SK-N-SH (cell line): Measurements from ENCODE around the gene TMSB10. TPM values are rescaled to one million over a fixed set of nuclear protein-coding genes. Genes with fewer than 3 reads are reported as not detected.

ENCODE experiments used
- CTCF ChIA-PET: fragments of 300-600, 350-600 bp; formaldehyde crosslinking; extraction: SDS; loops from one replicate; lab custom pipeline; 2021; lab: Yijun Ruan, JAX
- POLR2A ChIA-PET: fragments of 350-600 bp; sonication (Branson Sonifier 250); formaldehyde crosslinking; extraction: SDS; loops from one replicate; lab custom pipeline; 2020; ENCODE audit warnings: antibody characterized with exemption, inconsistent platforms; lab: Yijun Ruan, JAX
- DNase-seq: peaks from one replicate; pipeline ENCODE4 v3.0.0; 2012
- H2AFZ ChIP-seq: fragments of 200-600 bp; sonication (generic); 2 replicates; pipeline ENCODE4 v1.8.1; 2016; ENCODE audit warnings: antibody characterized with exemption, mild to moderate bottlenecking, low read depth
- H3F3A ChIP-seq: fragments of 200-600 bp; sonication (generic); replicated peaks from 2 replicates; pipeline ENCODE3; 2016; ENCODE audit warnings: antibody characterized with exemption, mild to moderate bottlenecking; ENCODE audit not compliant: insufficient read depth
- H3K27ac ChIP-seq, 2 experiments: fragments of 200-500 bp in 1 of 2; fragments of 200-600 bp in 1 of 2; sonication (Bioruptor generic) in 1 of 2; sonication (generic), shearing (Covaris generic) in 1 of 2; 2 replicates each; pipeline versions ENCODE4 v1.5.1 to v1.6.1; 2014 to 2016; ENCODE audit warnings: low read depth in 2 of 2, inconsistent platforms in 1 of 2, low read length in 1 of 2, mild to moderate bottlenecking in 1 of 2, mixed read lengths in 1 of 2
- H3K27me3 ChIP-seq: fragments of 200-600 bp; sonication (generic), shearing (Covaris generic); 2 replicates; pipeline ENCODE4 v1.6.1; 2016; ENCODE audit warnings: mixed run types; ENCODE audit not compliant: insufficient read depth
- H3K36me3 ChIP-seq, 2 experiments: fragments of 200-500 bp in 1 of 2; fragments of 200-600 bp in 1 of 2; sonication (Bioruptor generic) in 1 of 2; sonication (generic) in 1 of 2; replicated peaks in 1 of 2; 2 replicates each; pipeline versions ENCODE3 to v1.5.1; 2014 to 2016; ENCODE audit warnings: low read length in 1 of 2, mild to moderate bottlenecking in 1 of 2; ENCODE audit not compliant: insufficient read depth in 2 of 2, control insufficient read depth in 1 of 2
- H3K4me1 ChIP-seq, 2 experiments: fragments of 200-500 bp in 1 of 2; fragments of 200-600 bp in 1 of 2; sonication (Bioruptor generic) in 1 of 2; sonication (generic), shearing (Covaris generic) in 1 of 2; 2 replicates each; pipeline versions ENCODE4 v1.5.1 to v1.6.1; 2014 to 2016; ENCODE audit warnings: low read depth in 1 of 2, low read length in 1 of 2, mixed run types in 1 of 2; ENCODE audit not compliant: insufficient read depth in 2 of 2, control insufficient read depth in 1 of 2
- H3K4me2 ChIP-seq: fragments of 200-600 bp; sonication (generic), shearing (Covaris generic); 2 replicates; pipeline ENCODE4 v1.6.1; 2017; ENCODE audit warnings: mixed run types
- H3K4me3 ChIP-seq, 2 experiments: fragments of 200-500 bp in 1 of 2; fragments of 200-600 bp in 1 of 2; sonication (Bioruptor generic) in 1 of 2; sonication (generic), shearing (Covaris generic) in 1 of 2; 2 replicates each; pipeline versions ENCODE4 v1.5.1 to v1.8.1; 2014 to 2016; ENCODE audit warnings: low read depth in 2 of 2, inconsistent platforms in 1 of 2, low read length in 1 of 2, mild to moderate bottlenecking in 1 of 2, mixed read lengths in 1 of 2, moderate library complexity in 1 of 2
- H3K79me2 ChIP-seq: fragments of 200-600 bp; sonication (generic); 2 replicates; pipeline ENCODE4 v1.8.1; 2017; ENCODE audit warnings: mild to moderate bottlenecking; ENCODE audit not compliant: insufficient read depth
- H3K9ac ChIP-seq: fragments of 200-600 bp; sonication (generic); 2 replicates; pipeline ENCODE4 v1.6.1; 2017; ENCODE audit warnings: mixed run types
- H3K9me2 ChIP-seq: fragments of 200-600 bp; sonication (generic); 2 replicates; pipeline ENCODE4 v1.6.1; 2017; ENCODE audit warnings: mixed run types
- H3K9me3 ChIP-seq: fragments of 200-600 bp; sonication (generic); 2 replicates; pipeline ENCODE4 v1.6.1; 2017; ENCODE audit warnings: mixed run types, mild to moderate bottlenecking, moderate library complexity
- H4K20me1 ChIP-seq: fragments of 200-600 bp; sonication (generic); 2 replicates; pipeline ENCODE4 v1.6.1; 2017; ENCODE audit warnings: mild to moderate bottlenecking, mixed run types; ENCODE audit not compliant: insufficient read depth
- CHD2 ChIP-seq: fragments of 150-350 bp; IDR thresholded peaks from 2 replicates; pipeline ENCODE4 v1.6.1; 2018; ENCODE audit warnings: low read length; ENCODE audit not compliant: partially characterized antibody
- ELF1 ChIP-seq: IDR thresholded peaks from 2 replicates; pipeline ENCODE4 v1.4.0; 2012
- FOSL2 ChIP-seq: IDR thresholded peaks from 2 replicates; pipeline ENCODE4 v1.4.0; 2012; ENCODE audit warnings: low read depth, mild to moderate bottlenecking, moderate library complexity, borderline replicate concordance
- FOXM1 ChIP-seq: IDR thresholded peaks from 2 replicates; pipeline ENCODE4 v1.4.0; 2012; ENCODE audit warnings: low read depth, mild to moderate bottlenecking
- MEF2A ChIP-seq: IDR thresholded peaks from 2 replicates; pipeline ENCODE4 v1.4.0; 2012; ENCODE audit warnings: low read depth, borderline replicate concordance
- MXI1 ChIP-seq: IDR thresholded peaks from 2 replicates; pipeline ENCODE4 v1.6.1; 2012; ENCODE audit warnings: mild to moderate bottlenecking, low read depth, low read length, improper control_type of control experiment
- POLR2AphosphoS5 ChIP-seq: IDR thresholded peaks from 2 replicates; pipeline ENCODE4 v1.6.1; 2012; ENCODE audit warnings: low read depth, low read length
- RAD21 ChIP-seq: IDR thresholded peaks from 2 replicates; pipeline ENCODE4 v1.6.1; 2012; ENCODE audit warnings: mild to moderate bottlenecking, low read length
- RCOR1 ChIP-seq: fragments of 150-350 bp; IDR thresholded peaks from 2 replicates; pipeline ENCODE4 v1.6.1; 2017; ENCODE audit warnings: antibody characterized with exemption, low read length
- RFX5 ChIP-seq: IDR thresholded peaks from 2 replicates; pipeline ENCODE4 v1.6.1; 2012; ENCODE audit warnings: mild to moderate bottlenecking, improper control_type of control experiment, low read length
- SMC3 ChIP-seq: IDR thresholded peaks from 2 replicates; pipeline ENCODE4 v1.6.1; 2012; ENCODE audit warnings: low read depth, low read length, improper control_type of control experiment
- TAF1 ChIP-seq: IDR thresholded peaks from 2 replicates; pipeline ENCODE4 v1.6.1; 2012; ENCODE audit warnings: low read depth, mild to moderate bottlenecking, low read length, moderate library complexity, borderline replicate concordance
- TEAD4 ChIP-seq: IDR thresholded peaks from 2 replicates; pipeline ENCODE4 v1.4.0; 2012; ENCODE audit warnings: mild to moderate bottlenecking, borderline replicate concordance; ENCODE audit not compliant: insufficient read depth
- WGBS: methylation state at CpG from one replicate; pipeline ENCODE4 v1.1.6; 2017; ENCODE audit warnings: low lambda C conversion rate; 5-methylcytosine and 5-hydroxymethylcytosine counted together
- polyA plus RNA-seq, 3 experiments: library from polyadenylated mRNA; depleted of rRNA; stranded (reverse); fragments of >200 nt; gene quantifications; 2 replicates each; pipeline ENCODE4 v1.2.3, GENCODE V29; 2012
- TF ChIP-seq, protein P1 (sequence below): IDR thresholded peaks from 2 replicates; pipeline ENCODE4; 2012
- TF ChIP-seq, protein P2 (sequence below): IDR thresholded peaks from 2 replicates; pipeline ENCODE4 v1.4.0; 2012; ENCODE audit warnings: low read depth

The TMSB10 gene
- polyA plus RNA-seq, 1 of the 3 experiments (the other 2 are of a cell fraction): 7,920 TPM

GRCh38 chr2:84953535-84953934 is 48.1 kb downstream of the TMSB10 start:
- Histone ChIP-seq H3K4me3 (no peak overlapping the region), H3K27ac (no peak overlapping the region), H3K4me1 (peaks cover 5 to 8% of the 10 kb centered on the region in 2 experiments; a peak in 3 of 4 replicates), H3K9me3 (no peaks in the 10 kb centered on the region), H3K4me2 (no peak overlapping the region), H2AFZ (no peak overlapping the region), H3K9me2 (no peaks in the 10 kb centered on the region), H3F3A (peaks cover 10% of the 10 kb centered on the region), H3K36me3 (no peaks in the 10 kb centered on the region), H4K20me1 (no peaks in the 10 kb centered on the region), H3K9ac (no peak overlapping the region), H3K79me2 (no peaks in the 10 kb centered on the region; the same call in 1 of the 2 replicates), H3K27me3 (no peaks in the 10 kb centered on the region)
- no peak for DNase-seq
- POLR2A ChIA-PET: interaction anchor here (0.7 kb wide), 1 partner anchor 18 kb away, joined by 3 read pairs; no protein-coding TSS in a partner anchor
- 93% methylated on average over 3 of the region's 3 CpGs for WGBS
- CTCF ChIA-PET: interaction anchor here (2.1 kb wide), 1 partner anchor 28 kb away, joined by 7 read pairs; no protein-coding TSS in a partner anchor
- TF ChIP-seq, protein P1, sequence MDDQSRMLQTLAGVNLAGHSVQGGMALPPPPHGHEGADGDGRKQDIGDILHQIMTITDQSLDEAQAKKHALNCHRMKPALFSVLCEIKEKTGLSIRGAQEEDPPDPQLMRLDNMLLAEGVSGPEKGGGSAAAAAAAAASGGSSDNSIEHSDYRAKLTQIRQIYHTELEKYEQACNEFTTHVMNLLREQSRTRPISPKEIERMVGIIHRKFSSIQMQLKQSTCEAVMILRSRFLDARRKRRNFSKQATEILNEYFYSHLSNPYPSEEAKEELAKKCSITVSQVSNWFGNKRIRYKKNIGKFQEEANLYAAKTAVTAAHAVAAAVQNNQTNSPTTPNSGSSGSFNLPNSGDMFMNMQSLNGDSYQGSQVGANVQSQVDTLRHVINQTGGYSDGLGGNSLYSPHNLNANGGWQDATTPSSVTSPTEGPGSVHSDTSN: no peak
- no peak for TF ChIP-seq MXI1
- no peak for TF ChIP-seq TEAD4
- no peak for TF ChIP-seq MEF2A
- TF ChIP-seq, protein P2, sequence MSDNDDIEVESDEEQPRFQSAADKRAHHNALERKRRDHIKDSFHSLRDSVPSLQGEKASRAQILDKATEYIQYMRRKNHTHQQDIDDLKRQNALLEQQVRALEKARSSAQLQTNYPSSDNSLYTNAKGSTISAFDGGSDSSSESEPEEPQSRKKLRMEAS: no peak
- TF ChIP-seq SMC3: no peak
- TF ChIP-seq POLR2AphosphoS5: no peak
- no peak for TF ChIP-seq RFX5
- TF ChIP-seq TAF1: no peak
- no peak for TF ChIP-seq RCOR1
- TF ChIP-seq FOXM1: no peak
- TF ChIP-seq ELF1: no peak
- TF ChIP-seq CHD2: no peak
- TF ChIP-seq RAD21: no peak
- TF ChIP-seq FOSL2: no peak

DNA sequence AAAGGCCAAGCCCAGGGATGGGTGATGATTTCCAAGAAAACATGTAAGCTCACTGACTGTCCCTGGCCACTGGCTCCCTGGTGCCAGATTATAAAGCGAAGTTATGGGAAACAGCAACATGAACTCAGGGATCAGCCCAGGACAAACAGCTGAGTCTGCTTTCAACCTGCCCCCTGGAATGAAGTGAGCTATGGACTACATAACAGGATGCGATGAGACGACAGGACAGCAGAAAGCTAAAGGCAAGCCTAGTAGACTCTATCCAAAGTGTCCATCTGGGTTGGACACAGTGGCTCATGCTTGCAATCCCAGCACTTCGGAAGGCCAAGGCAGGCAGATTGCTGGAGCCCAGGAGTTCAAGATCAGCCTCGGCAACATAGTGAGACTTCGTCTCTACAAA is 48.9 kb downstream of the TMSB10 start:
- no peaks in the 10 kb centered on the region for H4K20me1 ChIP-seq
- POLR2A ChIA-PET: interaction anchor here (0.7 kb wide), 1 partner anchor 17 kb away, joined by 3 read pairs; no protein-coding TSS in a partner anchor
- H3K9me3 ChIP-seq: no peaks in the 10 kb centered on the region
- no peak for DNase-seq
- H3F3A ChIP-seq: peaks cover 17% of the 10 kb centered on the region
- no peaks in the 10 kb centered on the region; the same call in 1 of the 2 replicates for H3K79me2 ChIP-seq
- H3K4me1 ChIP-seq: peaks cover 5 to 16% of the 10 kb centered on the region in 2 experiments; a peak in 3 of 4 replicates
- H3K4me3 ChIP-seq: no peak overlapping the region
- no peaks in the 10 kb centered on the region for H3K27me3 ChIP-seq
- no peak for TF ChIP-seq MEF2A
- H3K9ac ChIP-seq: no peak overlapping the region
- 96% methylated on average over 6 of the region's 6 CpGs for WGBS
- no peak overlapping the region for H3K27ac ChIP-seq
- no peaks in the 10 kb centered on the region for H3K9me2 ChIP-seq
- no peak overlapping the region for H3K4me2 ChIP-seq
- H2AFZ ChIP-seq: no peak overlapping the region
- CTCF ChIA-PET: interaction anchor here (2.1 kb wide), 1 partner anchor 29 kb away, joined by 7 read pairs; no protein-coding TSS in a partner anchor
- no peaks in the 10 kb centered on the region for H3K36me3 ChIP-seq

Other genes with a start within 250 kb of the TMSB10 start
- gene TRABD2A, start 24.6 kb upstream of the TMSB10 start, polyA plus RNA-seq (2012; rRNA removed): 3.0 and 3.8 TPM in 2 replicates
- 37.0 and 51.2 TPM in 2 replicates for gene KCMF1, start 65.5 kb downstream of the TMSB10 start, polyA plus RNA-seq (2012; rRNA removed)
- gene TCF7L1, start 227.7 kb downstream of the TMSB10 start, polyA plus RNA-seq (2012; rRNA removed): 1.6 and 3.7 TPM in 2 replicates